ENCODE data around the gene CHIC2. TPM values are rescaled to one million over a fixed set of nuclear protein-coding genes. Genes with fewer than 3 reads are reported as not detected.

The CHIC2 gene
- total and polyA plus RNA-seq, 2 of the 4 experiments (the other 2 are of a cell fraction): 20.4 to 26.3 TPM

- H3K9ac ChIP-seq (ENCODE audit: low read depth, low read length): no peak overlapping the region
- no TSS peak for BruUV-seq (replicated peaks)
- dilution Hi-C loops (cut with HindIII; ENCODE audit: low sequenced_read_pairs, unreplicated experiment): no loop called here
- peaks cover 7% of the 10 kb centered on the region for H3K9me1 ChIP-seq (ENCODE audit: insufficient read depth, low read length)
- H4K5ac ChIP-seq (ENCODE audit: low read depth, low read length): no peak overlapping the region
- in situ Hi-C loops (cut with MboI; ENCODE audit: low sequenced_read_pairs): loop anchor here (25.0 kb wide), 1 partner anchor 1062 kb away; no protein-coding TSS in a partner anchor
- peak overlapping the region; percentile 13; the same call in 1 of the 2 replicates for H2BK20ac ChIP-seq (ENCODE audit: low read depth, low read length)
- H3K18ac ChIP-seq (ENCODE audit: low read depth, low read length): no peak overlapping the region; the same call in 1 of the 2 replicates
- H3K79me1 ChIP-seq (ENCODE audit: low read depth in 1 of 2, low read length in 2 of 2): peaks cover 0 to 11% of the 10 kb centered on the region in 2 experiments; a peak in 2 of 4 replicates
- H3K9me3 ChIP-seq (ENCODE audit: control insufficient read depth, insufficient read depth, low read length): no peaks in the 10 kb centered on the region
- ChIA-PET CTCF (interaction anchor here (0.6 kb wide), 1 partner anchor 165 kb away, joined by 3 read pairs; no protein-coding TSS in a partner anchor), POLR2A (ENCODE audit: unreplicated experiment) (no interaction called here)
- intact Hi-C loops (cut with micrococcal nuclease): no loop called here
- H2BK5ac ChIP-seq (ENCODE audit: low read depth, low read length, poor library complexity, severe bottlenecking): peak overlapping the region; percentile 11
- peak overlapping the region; percentile 66; the same call in 1 of the 2 replicates for H2BK120ac ChIP-seq (ENCODE audit: low read depth, low read length)
- H3K4ac ChIP-seq (ENCODE audit: low read depth, low read length): peak overlapping the region; percentile 52; the same call in 1 of the 2 replicates
- peak overlapping the region; percentile 75; the same call in 1 of the 3 replicates for H2BK15ac ChIP-seq (ENCODE audit: low read depth, low read length)
- peaks cover 10% of the 10 kb centered on the region for H3K4me1 ChIP-seq (ENCODE audit: control insufficient read depth, insufficient read depth, low read length)
- no peaks in the 10 kb centered on the region for H3K27me3 ChIP-seq (ENCODE audit: control insufficient read depth, insufficient read depth, low read length)
- H3K56ac ChIP-seq (ENCODE audit: extremely low read depth, insufficient read depth, low read length): no peak overlapping the region
- no peaks in the 10 kb centered on the region for H4K20me1 ChIP-seq (ENCODE audit: insufficient read depth, low read length)
- no peaks in the 10 kb centered on the region for H3K36me3 ChIP-seq (ENCODE audit: control insufficient read depth, insufficient read depth, low read length)
- H2AFZ ChIP-seq (replicated peaks; ENCODE audit: low read length, poor library complexity): no peak overlapping the region
- no peak overlapping the region for H3K4me2 ChIP-seq (ENCODE audit: low read depth, low read length)
- no peak for DNase-seq
- peak overlapping the region; percentile 78; the same call in 1 of the 2 replicates for H3K23ac ChIP-seq (ENCODE audit: low read depth, low read length)
- TF ChIP-seq FOS (IDR thresholded peaks at IDR 0.05; ENCODE audit: low read depth, low read length): no peak
- no peak for TF ChIP-seq MXI1 (IDR thresholded peaks at IDR 0.05; ENCODE audit: borderline replicate concordance, low read depth, low read length)
- TF ChIP-seq BHLHE40 (IDR thresholded peaks at IDR 0.05; ENCODE audit: low read depth, low read length): no peak
- TF ChIP-seq RFX5 (IDR thresholded peaks at IDR 0.05; ENCODE audit: low read depth, low read length): no peak
- TF ChIP-seq USF2 (IDR thresholded peaks at IDR 0.05; ENCODE audit: low read depth, low read length): no peak
- TF ChIP-seq SMC3 (IDR thresholded peaks at IDR 0.05; ENCODE audit: low read depth, low read length): no peak
- TF ChIP-seq ELK1 (IDR thresholded peaks at IDR 0.05; ENCODE audit: borderline replicate concordance, low read depth, low read length): no peak
- no peak for TF ChIP-seq MAZ (IDR thresholded peaks at IDR 0.05; ENCODE audit: borderline replicate concordance, low read depth, low read length)
- TF ChIP-seq POLR2A (IDR thresholded peaks at IDR 0.05; ENCODE audit: low read depth, low read length): no peak
- no peak for TF ChIP-seq CTCF (conservative IDR thresholded peaks at IDR 0.05; ENCODE audit: low read depth, low read length)
- no peak for TF ChIP-seq CEBPB (IDR thresholded peaks at IDR 0.05; ENCODE audit: low read depth, low read length)
- no peak for TF ChIP-seq NFE2L2 (IDR thresholded peaks at IDR 0.05; ENCODE audit: low read depth, low read length)
- TF ChIP-seq RCOR1 (IDR thresholded peaks at IDR 0.05; ENCODE audit: insufficient replicate concordance, low read length): no peak
- TF ChIP-seq MAFK (IDR thresholded peaks at IDR 0.05; ENCODE audit: low read depth, low read length): no peak
- TF ChIP-seq CHD1 (IDR thresholded peaks at IDR 0.05; ENCODE audit: low read depth, low read length): no peak
- TF ChIP-seq RAD21 (IDR thresholded peaks at IDR 0.05; ENCODE audit: low read length): no peak
- H3K4me3 ChIP-seq (ENCODE audit: insufficient read depth, low read depth, low read length): no peak overlapping the region
- no peak overlapping the region for H3K27ac ChIP-seq (ENCODE audit: insufficient read depth, low read length)
- H3K14ac ChIP-seq (replicated peaks; ENCODE audit: low read depth, low read length): peak overlapping the region; percentile 13; the same call in 1 of the 2 replicates
- peak overlapping the region; percentile 42; the same call in 1 of the 2 replicates for H4K91ac ChIP-seq (ENCODE audit: insufficient read depth, low read depth, low read length)
- peak overlapping the region; percentile 43; the same call in 1 of the 2 replicates for H2AK5ac ChIP-seq (ENCODE audit: low read depth, low read length)
- H2AK9ac ChIP-seq (replicated peaks; ENCODE audit: low read depth, low read length, poor library complexity): no peak overlapping the region
- no peak for ATAC-seq (ENCODE audit: low read depth)
- 0 out of 4 replicates have a peak overlapping the region, but pooled peaks of 1 of the 2 experiments have one; percentile 35 for H4K8ac ChIP-seq (ENCODE audit: low read depth in 2 of 2, low read length in 2 of 2)
Measured at GRCh38 chr4:54074381-54074780, 10.0 kb upstream of the CHIC2 start.
